Pulmonary artery endothelial cell (primary cell): ENCODE measurements around the gene MMEL1. TPM values are rescaled to one million over a fixed set of nuclear protein-coding genes. Genes with fewer than 3 reads are reported as not detected.
"Not testable (repeated sequence)": the region's sequence is repeated elsewhere in the genome, so short reads cannot be mapped to it uniquely, and the experiment has no call there.

Source experiments
- DNase-seq: peaks from one replicate; pipeline ENCODE4 v3.0.0-alpha.2; 2011; ENCODE audit warnings: low read depth, low spot score
- total RNA-seq: library from RNA; depleted of rRNA; stranded (reverse); fragments of >200 nt; gene quantifications from 2 replicates; pipeline ENCODE4 v1.2.3, GENCODE V29; 2014

The MMEL1 gene
- total RNA-seq, 1 donor from 2014 or later = 3.7 TPM

- DNase-seq = no peak
These were observed 74.0 kb downstream of the MMEL1 start for GRCh38 chr1:2558861-2559260.

- DNase-seq = no peak
These were observed 74.4 kb downstream of the MMEL1 start for GRCh38 chr1:2558420-2558819.

- DNase-seq = no peak
These were observed 75.1 kb downstream of the MMEL1 start for GRCh38 chr1:2557482-2558400.

GRCh38 chr1:2556678-2557481 lies 75.9 kb downstream of the MMEL1 start:
- DNase-seq = no peak

GRCh38 chr1:2556277-2556677 lies 76.5 kb downstream of the MMEL1 start, which contains the start of gene TNFRSF14:
Gene TNFRSF14, plus strand, starts transcription at chr1:2556371. Its CDS starts 294 bp downstream, at chr1:2556665.
- no peak for DNase-seq

GRCh38 chr1:2555634-2556276 lies 77.1 kb downstream of the MMEL1 start:
- DNase-seq = no peak

GRCh38 chr1:2554621-2555387 lies 78.0 kb downstream of the MMEL1 start:
- no peak for DNase-seq

GRCh38 chr1:2553871-2554620 lies 78.8 kb downstream of the MMEL1 start:
- DNase-seq = no peak

- DNase-seq = not testable (repeated sequence)
These were observed 79.7 kb downstream of the MMEL1 start for GRCh38 chr1:2553076-2553475.

- DNase-seq = no peak
These were observed 80.6 kb downstream of the MMEL1 start for GRCh38 chr1:2552189-2552588.

GRCh38 chr1:2551544-2551943 lies 81.3 kb downstream of the MMEL1 start:
- not testable (repeated sequence) for DNase-seq

GRCh38 chr1:2550309-2550861 lies 82.4 kb downstream of the MMEL1 start:
- DNase-seq = not testable (repeated sequence)

GRCh38 chr1:2549367-2550029 lies 83.3 kb downstream of the MMEL1 start:
- DNase-seq = not testable (repeated sequence)

- DNase-seq = no peak
These were observed 84.7 kb downstream of the MMEL1 start for GRCh38 chr1:2548068-2548589.

GRCh38 chr1:2547210-2548067 lies 85.4 kb downstream of the MMEL1 start:
- DNase-seq = no peak

GRCh38 chr1:2546515-2547209 lies 86.2 kb downstream of the MMEL1 start:
- peak; percentile 29 for DNase-seq

- peak; percentile 46 for DNase-seq
These were observed 86.9 kb downstream of the MMEL1 start for GRCh38 chr1:2545754-2546514.
